HEK293 (cell line): ENCODE results near the gene PPARD.

ENCODE experiments used
- CTCF ChIA-PET: fragments of 350-600 bp; formaldehyde crosslinking; extraction: SDS; loops from one replicate; lab custom pipeline; 2021; ENCODE audit warnings: antibody characterized with exemption; lab: Yijun Ruan, JAX
- POLR2A ChIA-PET: fragments of 300-600 bp; formaldehyde crosslinking; extraction: SDS; loops from one replicate; lab custom pipeline; 2020; ENCODE audit warnings: antibody characterized with exemption, inconsistent platforms; lab: Yijun Ruan, JAX
- H3K27ac ChIP-seq: fragments of 200-500 bp; sonication (Bioruptor generic); 2 replicates; pipeline ENCODE4 v1.5.1; 2014; ENCODE audit warnings: low read depth, low read length, control low read depth, inconsistent platforms; ENCODE audit errors: extremely low read depth
- H3K36me3 ChIP-seq, 2 experiments: fragments of 200-500 bp in 1 of 2; sonication (Bioruptor generic) in 1 of 2; 1 replicate in 1 of 2; 2 replicates in 1 of 2; pipeline ENCODE4 v1.5.1; 2014 to 2017; ENCODE audit warnings: inconsistent platforms in 2 of 2, low read length in 2 of 2; ENCODE audit not compliant: control insufficient read depth in 2 of 2, insufficient read depth in 1 of 2
- H3K4me1 ChIP-seq: fragments of 200-500 bp; sonication (Bioruptor generic); 2 replicates; pipeline ENCODE4 v1.5.1; 2014; ENCODE audit warnings: mild to moderate bottlenecking, low read length, inconsistent platforms; ENCODE audit not compliant: control insufficient read depth, insufficient read depth
- H3K4me3 ChIP-seq: 2 replicates; pipeline ENCODE4 v1.5.1; 2011; ENCODE audit warnings: low read depth, mild to moderate bottlenecking, control low read depth, low read length, moderate library complexity
- H3K9me3 ChIP-seq: fragments of 200-500 bp; sonication (Bioruptor generic); 2 replicates; pipeline ENCODE4 v1.5.1; 2014; ENCODE audit warnings: low read depth, low read length, inconsistent platforms; ENCODE audit not compliant: control insufficient read depth, insufficient read depth
- BCL6B ChIP-seq: fragments of 450-650 bp; formaldehyde crosslinking; IDR thresholded peaks from 2 replicates; pipeline ENCODE4 v1.5.1; 2017; ENCODE audit warnings: missing biosample characterization, missing genetic modification characterization
- ELK4 ChIP-seq: IDR thresholded peaks from 2 replicates; pipeline ENCODE4 v1.6.1; 2011; ENCODE audit warnings: mild to moderate bottlenecking, low read depth, low read length, borderline replicate concordance
- GLIS2 ChIP-seq: fragments of 450-650 bp; formaldehyde crosslinking; IDR thresholded peaks from 2 replicates; pipeline ENCODE4 v1.5.1; 2016; ENCODE audit warnings: missing biosample characterization, missing genetic modification characterization
- HIC1 ChIP-seq: fragments of 450-650 bp; formaldehyde crosslinking; IDR thresholded peaks from 2 replicates; pipeline ENCODE4 v1.5.1; 2016; ENCODE audit warnings: missing biosample characterization, missing genetic modification characterization
- KLF10 ChIP-seq: fragments of 450-650 bp; IDR thresholded peaks from 2 replicates; pipeline ENCODE4 v1.5.1; 2018; ENCODE audit warnings: missing biosample characterization, mild to moderate bottlenecking, missing genetic modification characterization
- KLF16 ChIP-seq: fragments of 450-650 bp; formaldehyde crosslinking; IDR thresholded peaks from 2 replicates; pipeline ENCODE4 v1.5.1; 2017; ENCODE audit warnings: missing biosample characterization, missing genetic modification characterization
- KLF8 ChIP-seq: fragments of 450-650 bp; formaldehyde crosslinking; IDR thresholded peaks from 2 replicates; pipeline ENCODE4 v1.5.1; 2016; ENCODE audit warnings: missing biosample characterization, missing genetic modification characterization
- OVOL3 ChIP-seq: fragments of 450-650 bp; formaldehyde crosslinking; IDR thresholded peaks from 2 replicates; pipeline ENCODE4 v1.5.1; 2016; ENCODE audit warnings: missing biosample characterization, missing genetic modification characterization
- PATZ1 ChIP-seq: fragments of 450-650 bp; formaldehyde crosslinking; IDR thresholded peaks from 2 replicates; pipeline ENCODE4 v1.5.1; 2016; ENCODE audit warnings: missing biosample characterization, missing genetic modification characterization
- SP3 ChIP-seq: fragments of 450-650 bp; formaldehyde crosslinking; IDR thresholded peaks from 2 replicates; pipeline ENCODE4 v1.5.1; 2016; ENCODE audit warnings: missing biosample characterization, missing genetic modification characterization
- TCF7L2 ChIP-seq: IDR thresholded peaks from 2 replicates; pipeline ENCODE4 v1.6.1; 2011; ENCODE audit warnings: low read depth, mild to moderate bottlenecking, inconsistent platforms, low read length, moderate library complexity, borderline replicate concordance
- ZBTB10 ChIP-seq: fragments of 450-650 bp; formaldehyde crosslinking; IDR thresholded peaks from 2 replicates; pipeline ENCODE4 v1.5.1; 2016; ENCODE audit warnings: missing biosample characterization, missing genetic modification characterization
- ZBTB20 ChIP-seq: fragments of 450-650 bp; formaldehyde crosslinking; IDR thresholded peaks from 2 replicates; pipeline ENCODE4 v1.5.1; 2016; ENCODE audit warnings: missing biosample characterization, missing genetic modification characterization
- ZBTB6 ChIP-seq: fragments of 450-650 bp; formaldehyde crosslinking; IDR thresholded peaks from 2 replicates; pipeline ENCODE4 v1.5.1; 2017; ENCODE audit warnings: missing biosample characterization, missing genetic modification characterization
- ZBTB8A ChIP-seq: fragments of 450-650 bp; formaldehyde crosslinking; IDR thresholded peaks from 2 replicates; pipeline ENCODE4 v1.5.1; 2016; ENCODE audit warnings: missing biosample characterization, missing genetic modification characterization
- ZNF16 ChIP-seq: fragments of 450-650 bp; formaldehyde crosslinking; IDR thresholded peaks from 2 replicates; pipeline ENCODE4 v1.5.1; 2016; ENCODE audit warnings: low read depth, missing biosample characterization, missing genetic modification characterization
- ZNF174 ChIP-seq: fragments of 450-650 bp; formaldehyde crosslinking; IDR thresholded peaks from 2 replicates; pipeline ENCODE4 v1.5.0; 2017; ENCODE audit warnings: missing biosample characterization, mild to moderate bottlenecking, missing genetic modification characterization
- ZNF24 ChIP-seq: fragments of 450-650 bp; formaldehyde crosslinking; IDR thresholded peaks from 2 replicates; pipeline ENCODE4 v1.5.1; 2016; ENCODE audit warnings: missing biosample characterization, missing genetic modification characterization
- ZNF324 ChIP-seq: fragments of 450-650 bp; formaldehyde crosslinking; IDR thresholded peaks from 2 replicates; pipeline ENCODE4 v1.5.1; 2016; ENCODE audit warnings: missing biosample characterization, missing genetic modification characterization
- ZNF501 ChIP-seq: fragments of 450-650 bp; formaldehyde crosslinking; IDR thresholded peaks from 2 replicates; pipeline ENCODE4 v1.5.1; 2016; ENCODE audit warnings: missing biosample characterization, missing genetic modification characterization
- ZNF624 ChIP-seq: fragments of 450-650 bp; formaldehyde crosslinking; IDR thresholded peaks from 2 replicates; pipeline ENCODE4 v1.5.1; 2017; ENCODE audit warnings: missing biosample characterization, missing genetic modification characterization
- ZNF660 ChIP-seq: fragments of 450-650 bp; IDR thresholded peaks from 2 replicates; pipeline ENCODE4 v1.5.1; 2018; ENCODE audit warnings: missing biosample characterization, mild to moderate bottlenecking, missing genetic modification characterization
- ZNF707 ChIP-seq: fragments of 450-650 bp; formaldehyde crosslinking; IDR thresholded peaks from 2 replicates; pipeline ENCODE4 v1.5.1; 2016; ENCODE audit warnings: missing biosample characterization, missing genetic modification characterization
- ZNF791 ChIP-seq: fragments of 450-650 bp; formaldehyde crosslinking; IDR thresholded peaks from 2 replicates; pipeline ENCODE4 v1.5.1; 2016; ENCODE audit warnings: missing biosample characterization, missing genetic modification characterization
- ZNF837 ChIP-seq: fragments of 450-650 bp; formaldehyde crosslinking; IDR thresholded peaks from 2 replicates; pipeline ENCODE4 v1.5.1; 2016; ENCODE audit warnings: missing biosample characterization, missing genetic modification characterization

PPARD gene

GRCh38 chr6:35452183-35453090 lies 110.1 kb downstream of the PPARD start, which contains the start of gene FANCE:
TSS of gene FANCE (plus strand) at chr6:35452338. CDS start at chr6:35452546, 208 bp downstream.
- POLR2A ChIA-PET, result interaction anchor here (0.6 to 5.8 kb wide), 7 partner anchors 12 to 193 kb away, joined by 3 to 56 read pairs (median 7); partner anchors contain the start of genes PPARD, RPL10A and ZNF76
- Histone ChIP-seq H3K4me1 (peaks cover 23% of the 10 kb centered on the region), H3K9me3 (no peaks in the 10 kb centered on the region), H3K27ac (peak within 1 kb of the TSS; percentile 83), H3K36me3 (peaks cover 4 to 19% of the 10 kb centered on the region in 2 experiments; a peak in 2 of 3 replicates), H3K4me3 (peak within 1 kb of the TSS; percentile 78)
- CTCF ChIA-PET, result interaction anchor here (0.6 to 10.3 kb wide), 15 partner anchors 14 to 866 kb away, joined by 3 to 149 read pairs (median 5); partner anchors contain the start of genes DEF6, PPARD and RPL10A
- TF ChIP-seq ZNF837 (tag by site-specific recombination), result no peak
- TF ChIP-seq KLF10, result peak; percentile 100
- peak; percentile 95 for TF ChIP-seq KLF8
- TF ChIP-seq ZBTB6 (tag by site-specific recombination), result peak; percentile 98
- TF ChIP-seq ZBTB8A, result peak; percentile 93
- no peak for TF ChIP-seq ELK4
- TF ChIP-seq ZNF707 (tag by site-specific recombination), result no peak
- peak; percentile 87 for TF ChIP-seq ZBTB20
- TF ChIP-seq KLF16 (tag by site-specific recombination), result peak; percentile 87
- no peak for TF ChIP-seq ZNF624 (tag by site-specific recombination)
- TF ChIP-seq OVOL3, result no peak
- peak; percentile 97 for TF ChIP-seq SP3
- TF ChIP-seq PATZ1 (tag by site-specific recombination), result peak; percentile 66
- TF ChIP-seq BCL6B, result no peak
- peak; percentile 65; the same call in 1 of the 2 replicates for TF ChIP-seq ZNF24 (tag by site-specific recombination)
- TF ChIP-seq ZNF174 (tag by site-specific recombination), result no peak
- peak; percentile 86; the same call in 1 of the 2 replicates for TF ChIP-seq ZNF660 (tag by site-specific recombination)
- TF ChIP-seq ZNF791 (tag by site-specific recombination), result no peak
- no peak for TF ChIP-seq ZNF16 (tag by site-specific recombination)
- TF ChIP-seq GLIS2 (tag by site-specific recombination), result peak; percentile 76
- 0 out of 2 replicates have a peak, but pooled peaks have one; percentile 25 for TF ChIP-seq ZNF324
- TF ChIP-seq ZNF501, result peak; percentile 68; the same call in 1 of the 2 replicates
- no peak for TF ChIP-seq TCF7L2
- TF ChIP-seq ZBTB10, result no peak
- TF ChIP-seq HIC1, result peak; percentile 62; the same call in 1 of the 2 replicates
